A549 (cell line): Measurements from ENCODE around the gene MMP17. TPM values are rescaled to one million over a fixed set of nuclear protein-coding genes. Genes with fewer than 3 reads are reported as not detected.

ENCODE experiments used
- CEBPB ChIP-seq, 2 experiments: fragments of >200 bp in 1 of 2; sonication (Bioruptor Twin) in 1 of 2; formaldehyde crosslinking in 1 of 2; IDR thresholded peaks; 2 replicates each; pipeline ENCODE4 v1.6.1; 2012 to 2016
- CHD2 ChIP-seq: fragments of 150-350 bp; IDR thresholded peaks from 2 replicates; pipeline ENCODE4 v1.6.1; 2014; ENCODE audit warnings: low read length; ENCODE audit not compliant: partially characterized antibody
- CHD4 ChIP-seq: fragments of 200-600 bp; sonication (generic); IDR thresholded peaks from 2 replicates; pipeline ENCODE4 v1.6.1; 2016; ENCODE audit warnings: antibody characterized with exemption, mild to moderate bottlenecking, borderline replicate concordance
- CTCF ChIP-seq: fragments of >200 bp; sonication (Bioruptor Twin); formaldehyde crosslinking; IDR thresholded peaks from 3 replicates; pipeline ENCODE4 v1.5.1; 2016
- EHF ChIP-seq: fragments of 250-450 bp; sonication (Bioruptor Pico); IDR thresholded peaks from 2 replicates; pipeline ENCODE4 v1.5.0; 2020; ENCODE audit warnings: mild to moderate bottlenecking
- EHMT2 ChIP-seq: fragments of 200-600 bp; sonication (generic); IDR thresholded peaks from 2 replicates; pipeline ENCODE4 v1.6.1; 2016; ENCODE audit warnings: antibody characterized with exemption, low read depth, mild to moderate bottlenecking, moderate library complexity
- ELK1 ChIP-seq: fragments of 150-350 bp; IDR thresholded peaks from 2 replicates; pipeline ENCODE4 v1.6.1; 2014; ENCODE audit warnings: low read depth, mild to moderate bottlenecking, low read length
- EP300 ChIP-seq, 2 experiments: fragments of >200 bp; sonication (Bioruptor Twin); formaldehyde crosslinking; IDR thresholded peaks; 2 replicates in 1 of 2; 3 replicates in 1 of 2; pipeline ENCODE4 v1.6.1; 2016 to 2017
- ESRRA ChIP-seq: fragments of 150-350 bp; IDR thresholded peaks from 2 replicates; pipeline ENCODE4 v1.6.1; 2014; ENCODE audit warnings: mild to moderate bottlenecking, low read length, borderline replicate concordance
- HDAC2 ChIP-seq: fragments of 200-600 bp; sonication (generic); IDR thresholded peaks from 2 replicates; pipeline ENCODE4 v1.6.1; 2016
- HEYL ChIP-seq: fragments of 250-450 bp; sonication (Bioruptor Pico); IDR thresholded peaks from 2 replicates; pipeline ENCODE4 v1.8.0; 2021; ENCODE audit warnings: mild to moderate bottlenecking, moderate library complexity
- HMGXB4 ChIP-seq: fragments of 250-450 bp; sonication (Bioruptor Pico); IDR thresholded peaks from 2 replicates; pipeline ENCODE4 v1.5.0; 2021; ENCODE audit warnings: mild to moderate bottlenecking, moderate library complexity, borderline replicate concordance
- HOXB13 ChIP-seq: fragments of 250-450 bp; sonication (Bioruptor Pico); IDR thresholded peaks from 2 replicates; pipeline ENCODE4 v1.5.0; 2020; ENCODE audit warnings: low read depth, mild to moderate bottlenecking, moderate library complexity
- HOXB5 ChIP-seq: fragments of 250-450 bp; sonication (Bioruptor Pico); IDR thresholded peaks from 2 replicates; pipeline ENCODE4 v1.5.0; 2020; ENCODE audit warnings: mild to moderate bottlenecking, moderate library complexity
- JUN ChIP-seq, 2 experiments: fragments of >200 bp; sonication (Bioruptor Twin); formaldehyde crosslinking; IDR thresholded peaks; 2 replicates in 1 of 2; 3 replicates in 1 of 2; pipeline ENCODE4 v1.6.1; 2016 to 2017
- JUNB ChIP-seq: fragments of >200 bp; sonication (Bioruptor Twin); formaldehyde crosslinking; IDR thresholded peaks from 2 replicates; pipeline ENCODE4 v1.6.1; 2016
- KDM1A ChIP-seq: fragments of 200-600 bp; sonication (generic); IDR thresholded peaks from 2 replicates; pipeline ENCODE4 v1.6.1; 2016; ENCODE audit warnings: low read depth, mild to moderate bottlenecking
- MAFK ChIP-seq: fragments of 450-650 bp; IDR thresholded peaks from 2 replicates; pipeline ENCODE4 v1.6.1; 2014; ENCODE audit not compliant: partially characterized antibody
- MAX ChIP-seq: IDR thresholded peaks from 2 replicates; pipeline ENCODE4 v1.6.1; 2012
- MAZ ChIP-seq: fragments of 150-350 bp; IDR thresholded peaks from 2 replicates; pipeline ENCODE4 v1.6.1; 2014; ENCODE audit warnings: antibody characterized with exemption, low read depth, low read length, borderline replicate concordance
- NFE2L2 ChIP-seq: fragments of 150-350 bp; conservative IDR thresholded peaks from 2 replicates; pipeline ENCODE4 v1.6.1; 2014; ENCODE audit warnings: low read length
- NPAS2 ChIP-seq: fragments of 250-450 bp; sonication (Bioruptor Pico); IDR thresholded peaks from 2 replicates; pipeline ENCODE4 v1.8.0; 2022; ENCODE audit warnings: mild to moderate bottlenecking, moderate library complexity, borderline replicate concordance
- NR3C1 ChIP-seq: fragments of >200 bp; sonication (Bioruptor Twin); formaldehyde crosslinking; IDR thresholded peaks from 3 replicates; pipeline ENCODE4 v1.6.1; 2017
- PBX3 ChIP-seq: IDR thresholded peaks from 2 replicates; pipeline ENCODE4 v1.6.1; 2012
- POLR2A ChIP-seq: IDR thresholded peaks from 2 replicates; pipeline ENCODE4 v1.6.1; 2012; ENCODE audit warnings: mild to moderate bottlenecking, low read length
- POLR2AphosphoS2 ChIP-seq: conservative IDR thresholded peaks from 2 replicates; pipeline ENCODE4 v1.6.1; 2012; ENCODE audit warnings: low read length, improper control_type of control experiment, inconsistent platforms
- RAD21 ChIP-seq, 2 experiments: fragments of >200 bp in 1 of 2; sonication (Bioruptor Twin) in 1 of 2; formaldehyde crosslinking in 1 of 2; IDR thresholded peaks in 1 of 2; conservative IDR thresholded peaks in 1 of 2; 2 replicates in 1 of 2; 3 replicates in 1 of 2; pipeline ENCODE4 v1.6.1; 2012 to 2018; ENCODE audit warnings: inconsistent platforms in 1 of 2
- RARB ChIP-seq: fragments of 250-450 bp; sonication (Bioruptor Pico); IDR thresholded peaks from 2 replicates; pipeline ENCODE4 v1.8.0; 2021; ENCODE audit warnings: mild to moderate bottlenecking, moderate library complexity
- RFX5 ChIP-seq: fragments of 450-650 bp; IDR thresholded peaks from 2 replicates; pipeline ENCODE4 v1.7.1; 2014; ENCODE audit warnings: antibody characterized with exemption, mild to moderate bottlenecking, moderate library complexity
- RNF2 ChIP-seq: fragments of 200-600 bp; sonication (generic); IDR thresholded peaks from 2 replicates; pipeline ENCODE4 v1.6.1; 2016; ENCODE audit warnings: low read depth, mild to moderate bottlenecking, antibody characterized with exemption, moderate library complexity, borderline replicate concordance
- TFCP2L1 ChIP-seq: fragments of 250-450 bp; sonication (Bioruptor Pico); IDR thresholded peaks from 2 replicates; pipeline ENCODE4 v1.5.0; 2021; ENCODE audit warnings: mild to moderate bottlenecking
- TP53 ChIP-seq: fragments of 250-450 bp; sonication (Bioruptor Pico); IDR thresholded peaks from 2 replicates; pipeline ENCODE4 v1.5.0; 2021; ENCODE audit warnings: mild to moderate bottlenecking, moderate library complexity
- USF2 ChIP-seq: fragments of 450-650 bp; IDR thresholded peaks from 2 replicates; pipeline ENCODE4 v1.6.1; 2014; ENCODE audit warnings: antibody characterized with exemption
- polyA plus RNA-seq, 4 experiments: library from polyadenylated mRNA; depleted of rRNA in 3 of 4; stranded (reverse); fragments of >200 nt; fragmentation: RNase III in 1 of 4; extraction: RNeasy Plus Mini Kit Qiagen cat#74134 plus additional on column Dnase treatment in 1 of 4; gene quantifications; 2 replicates in 3 of 4; 3 replicates in 1 of 4; pipeline ENCODE4 v1.2.3, GENCODE V29; 2011 to 2017
- TF ChIP-seq, protein P1 (sequence below): fragments of >200 bp; sonication (Bioruptor Twin); formaldehyde crosslinking; IDR thresholded peaks from 2 replicates; pipeline ENCODE4 v1.6.1; 2016
- TF ChIP-seq, protein P2 (sequence below): IDR thresholded peaks from 2 replicates; pipeline ENCODE4 v1.6.1; 2012; ENCODE audit warnings: low read depth, borderline replicate concordance
- TF ChIP-seq, protein P3 (sequence below): fragments of >200 bp; sonication (Bioruptor Twin); formaldehyde crosslinking; IDR thresholded peaks from 3 replicates; pipeline ENCODE4 v1.6.1; 2016

MMP17 gene
- polyA plus RNA-seq, 2 of the 4 experiments (the other 2 are of a cell fraction): 6.2 to 7.9 TPM

GRCh38 chr12:131830335-131830913, 2.2 kb downstream of the MMP17 start (continued):
- TF ChIP-seq, protein P1, sequence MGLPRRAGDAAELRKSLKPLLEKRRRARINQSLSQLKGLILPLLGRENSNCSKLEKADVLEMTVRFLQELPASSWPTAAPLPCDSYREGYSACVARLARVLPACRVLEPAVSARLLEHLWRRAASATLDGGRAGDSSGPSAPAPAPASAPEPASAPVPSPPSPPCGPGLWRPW: no peak
- TF ChIP-seq MAX (peak; percentile 52; the same call in 1 of the 2 replicates), POLR2A (peak; percentile 44), TP53 (CRISPR knock-in tag) (no peak), NPAS2 (CRISPR knock-in tag) (no peak), PBX3 (no peak), EHMT2 (no peak), HEYL (CRISPR knock-in tag) (no peak), JUNB (no peak), RARB (CRISPR knock-in tag) (no peak), JUN (IDR thresholded peaks at IDR 0.05) (peak in 1 of 2 experiments; percentile 42; a peak in 2 of 5 replicates), HDAC2 (no peak), CTCF (peak; percentile 80), ESRRA (no peak), RFX5 (no peak), CEBPB (IDR thresholded peaks at IDR 0.05) (no peak), HMGXB4 (no peak), TFCP2L1 (CRISPR knock-in tag) (no peak), USF2 (no peak), HOXB5 (CRISPR knock-in tag) (no peak), RNF2 (no peak), MAZ (peak; percentile 14; the same call in 1 of the 2 replicates), EHF (CRISPR knock-in tag) (no peak), NFE2L2 (no peak), NR3C1 (no peak), EP300 (IDR thresholded peaks at IDR 0.05) (no peak), CHD2 (no peak), CHD4 (no peak), RAD21 (conservative IDR thresholded peaks at IDR 0.05 in 1 of 2, IDR thresholded peaks at IDR 0.05 in 1 of 2) (peak; percentile 75 to 89), POLR2AphosphoS2 (no peak), ELK1 (no peak), HOXB13 (CRISPR knock-in tag) (no peak), MAFK (no peak), KDM1A (no peak)
- TF ChIP-seq, protein P2, sequence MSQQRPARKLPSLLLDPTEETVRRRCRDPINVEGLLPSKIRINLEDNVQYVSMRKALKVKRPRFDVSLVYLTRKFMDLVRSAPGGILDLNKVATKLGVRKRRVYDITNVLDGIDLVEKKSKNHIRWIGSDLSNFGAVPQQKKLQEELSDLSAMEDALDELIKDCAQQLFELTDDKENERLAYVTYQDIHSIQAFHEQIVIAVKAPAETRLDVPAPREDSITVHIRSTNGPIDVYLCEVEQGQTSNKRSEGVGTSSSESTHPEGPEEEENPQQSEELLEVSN: no peak; the same call in 1 of the 2 replicates
- TF ChIP-seq, protein P3, sequence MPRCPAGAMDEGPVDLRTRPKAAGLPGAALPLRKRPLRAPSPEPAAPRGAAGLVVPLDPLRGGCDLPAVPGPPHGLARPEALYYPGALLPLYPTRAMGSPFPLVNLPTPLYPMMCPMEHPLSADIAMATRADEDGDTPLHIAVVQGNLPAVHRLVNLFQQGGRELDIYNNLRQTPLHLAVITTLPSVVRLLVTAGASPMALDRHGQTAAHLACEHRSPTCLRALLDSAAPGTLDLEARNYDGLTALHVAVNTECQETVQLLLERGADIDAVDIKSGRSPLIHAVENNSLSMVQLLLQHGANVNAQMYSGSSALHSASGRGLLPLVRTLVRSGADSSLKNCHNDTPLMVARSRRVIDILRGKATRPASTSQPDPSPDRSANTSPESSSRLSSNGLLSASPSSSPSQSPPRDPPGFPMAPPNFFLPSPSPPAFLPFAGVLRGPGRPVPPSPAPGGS: no peak
